ENCODE data around the gene CDK17. TPM values are rescaled to one million over a fixed set of nuclear protein-coding genes. Genes with fewer than 3 reads are reported as not detected.
"Not testable (repeated sequence)": the region's sequence is repeated elsewhere in the genome, so short reads cannot be mapped to it uniquely, and the experiment has no call there.

CDK17 gene
- total RNA-seq, 1 donor from 2014 or later = 132 TPM

DNA sequence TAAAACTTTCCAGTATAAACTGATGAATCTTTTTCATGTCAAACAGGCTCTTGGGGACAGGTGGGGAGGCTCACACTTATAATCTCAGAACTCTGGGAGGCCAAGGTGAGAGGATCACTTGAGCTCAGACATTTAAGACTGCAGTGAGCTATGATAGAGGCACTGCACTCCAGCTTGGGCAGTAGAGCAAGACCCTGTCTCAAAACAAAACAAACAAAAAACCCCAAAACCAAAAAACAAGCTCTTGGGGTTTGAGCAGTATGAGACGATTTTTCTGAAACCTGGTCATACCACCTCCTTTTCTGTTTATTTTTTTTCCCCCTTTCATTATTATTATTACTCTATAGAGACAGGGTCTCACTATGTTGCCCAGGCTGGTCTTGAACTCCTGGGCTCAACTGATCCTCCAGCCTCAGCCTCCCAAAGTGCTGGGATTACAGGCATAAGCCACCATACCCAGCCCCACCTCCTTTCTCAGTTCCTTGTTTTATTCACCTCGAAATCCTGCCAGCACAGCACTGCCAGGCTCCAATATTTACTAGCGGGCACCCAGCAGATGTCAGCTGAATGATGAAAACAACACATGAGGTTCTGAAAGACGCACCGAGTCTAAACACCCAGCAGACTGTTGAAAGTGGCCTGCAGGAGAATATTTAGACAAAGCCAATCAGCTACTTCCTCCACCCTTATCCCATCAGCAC is 19.5 kb upstream of the CDK17 start:
- DNase-seq (ENCODE audit: low spot score in 2 of 2) (no peak), FAIRE-seq (no peak)

DNA sequence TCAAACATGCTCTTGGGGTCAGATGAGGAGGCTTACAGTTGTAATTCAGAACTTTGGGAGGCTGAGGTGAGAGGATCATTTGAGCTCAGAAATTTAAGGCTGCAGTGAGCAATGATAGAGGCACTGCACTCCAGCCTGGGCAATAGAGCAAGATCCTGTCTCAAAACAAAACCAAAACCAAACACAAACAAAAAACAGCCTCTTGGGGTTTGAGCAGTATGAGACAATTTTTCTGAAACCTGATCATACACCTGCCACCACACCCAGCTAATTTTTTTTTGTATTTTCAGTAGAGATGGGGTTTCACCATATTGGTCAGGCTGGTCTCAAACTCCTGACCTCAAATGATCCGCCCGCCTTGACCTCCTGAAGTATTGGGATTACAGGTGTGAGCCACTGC is 17.4 kb upstream of the CDK17 start:
- DNase-seq (ENCODE audit: low spot score in 2 of 2); FAIRE-seq: not testable (repeated sequence)

DNA sequence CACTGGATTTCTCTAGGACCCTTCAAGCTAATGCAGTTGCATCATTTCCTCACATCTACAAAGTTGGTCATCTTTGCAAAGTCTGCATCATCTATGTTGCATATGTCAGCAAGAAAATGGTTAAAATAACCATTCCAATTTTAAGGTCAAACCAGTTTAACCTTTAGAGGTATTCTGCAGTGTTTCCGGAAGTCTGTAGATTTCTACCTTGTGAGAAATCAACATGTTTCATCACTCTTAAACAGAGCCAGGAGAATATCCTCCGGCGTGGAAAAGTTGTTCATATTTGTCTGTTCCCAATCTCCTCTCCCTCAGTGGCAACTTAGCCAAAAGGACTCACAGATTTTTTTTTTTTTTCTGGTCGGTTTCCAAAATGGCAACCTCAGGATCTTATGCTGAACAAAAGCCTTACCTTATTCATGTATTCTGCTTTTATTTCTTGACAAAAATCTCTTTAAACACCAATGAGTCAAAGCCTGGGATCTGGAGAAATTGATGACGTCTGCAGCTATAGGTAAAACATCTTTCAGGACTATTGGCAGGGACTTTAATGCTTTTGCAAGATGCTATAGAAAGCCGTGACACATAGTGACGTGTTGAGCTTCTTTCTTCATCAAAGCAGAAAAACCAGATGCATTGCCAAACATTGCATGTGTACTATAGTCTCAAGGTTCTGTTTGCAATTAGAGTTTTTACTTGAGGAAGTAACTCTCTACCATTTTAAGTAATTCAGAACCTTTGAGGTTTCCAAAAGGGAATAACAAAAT is 16.0 kb upstream of the CDK17 start:
- no peak for FAIRE-seq
- no peak for DNase-seq (ENCODE audit: low spot score in 2 of 2)

DNA sequence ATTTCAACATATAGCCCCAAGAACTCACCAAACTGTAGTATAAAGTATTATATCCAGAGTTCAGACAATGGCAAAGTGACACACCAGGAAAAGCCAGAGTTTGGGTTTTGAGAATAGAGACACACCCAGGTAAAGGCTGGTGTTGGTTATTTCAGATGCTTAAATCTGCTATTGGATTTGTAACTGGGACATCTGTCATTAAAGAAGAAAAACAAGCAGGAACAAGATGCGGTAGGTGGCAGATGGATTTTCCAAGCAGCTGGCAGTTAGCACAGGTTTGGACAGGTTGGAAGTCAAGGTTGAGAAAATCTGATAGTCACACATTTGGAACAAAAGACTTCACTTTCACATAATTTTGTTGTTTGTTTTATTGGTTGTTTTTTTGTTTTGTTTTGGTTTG is 14.4 kb upstream of the CDK17 start:
- FAIRE-seq (no peak), DNase-seq (ENCODE audit: low spot score in 2 of 2) (no peak)

DNA sequence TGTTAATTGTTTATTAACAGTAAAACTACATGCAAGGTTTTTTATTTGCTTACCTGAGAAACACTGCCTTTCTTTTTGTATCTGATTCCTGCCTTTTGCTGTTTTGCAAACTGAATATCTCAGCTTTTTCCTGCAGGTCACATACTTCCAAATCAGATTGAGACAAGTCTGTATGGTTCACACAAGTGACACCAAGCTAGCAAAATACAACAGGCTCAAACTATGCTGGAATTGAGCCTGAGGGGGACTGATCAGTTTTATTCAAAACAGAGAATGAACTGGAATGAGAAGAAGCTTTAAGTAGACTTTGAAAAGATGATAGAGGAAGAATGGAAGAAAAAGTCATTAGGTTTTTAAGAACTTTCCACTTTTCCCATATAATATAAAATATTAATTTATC is 12.2 kb upstream of the CDK17 start:
- FAIRE-seq (no peak), DNase-seq (ENCODE audit: low spot score in 2 of 2) (no peak)

DNA sequence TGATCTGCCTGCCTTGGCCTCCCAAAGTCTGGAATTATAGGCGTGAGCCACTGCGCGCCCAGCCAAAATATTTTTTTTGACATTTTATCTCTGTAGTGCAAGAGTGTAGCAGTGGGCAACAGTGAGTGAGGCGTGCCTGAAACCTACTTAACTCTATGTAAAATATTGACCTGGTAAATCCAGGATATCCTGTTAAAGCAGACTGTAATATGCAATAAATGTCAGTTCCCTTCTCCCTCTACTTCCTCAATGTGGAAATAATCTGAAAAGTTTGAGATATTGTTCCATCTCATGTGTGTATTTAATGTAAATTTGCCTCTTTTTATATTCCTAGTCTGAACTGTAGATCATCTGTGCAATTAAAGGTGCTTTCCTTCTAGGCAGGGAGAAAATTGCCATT is 9.5 kb upstream of the CDK17 start:
- no peak for DNase-seq (ENCODE audit: low spot score in 2 of 2)
- FAIRE-seq = no peak

DNA sequence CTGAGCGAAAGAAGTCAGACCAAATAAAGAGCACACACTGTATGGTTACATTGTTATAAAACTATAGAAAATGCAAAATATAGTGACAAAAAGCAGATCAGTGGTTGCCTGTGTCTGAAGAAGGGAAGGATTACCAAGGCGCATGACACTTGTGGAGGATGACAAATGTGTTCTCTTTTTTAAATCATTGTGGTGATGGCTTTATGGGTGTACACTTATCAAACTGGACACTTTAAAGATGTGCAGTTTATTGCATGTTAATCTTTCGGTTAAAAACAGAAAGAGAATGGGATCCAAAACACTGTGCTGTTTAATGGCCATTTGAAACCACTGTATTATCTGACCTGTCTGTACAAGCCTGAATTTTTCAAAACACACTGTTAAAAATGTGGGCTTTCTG is 8.8 kb upstream of the CDK17 start:
- DNase-seq (ENCODE audit: low spot score in 2 of 2) = no peak
- FAIRE-seq = no peak

DNA sequence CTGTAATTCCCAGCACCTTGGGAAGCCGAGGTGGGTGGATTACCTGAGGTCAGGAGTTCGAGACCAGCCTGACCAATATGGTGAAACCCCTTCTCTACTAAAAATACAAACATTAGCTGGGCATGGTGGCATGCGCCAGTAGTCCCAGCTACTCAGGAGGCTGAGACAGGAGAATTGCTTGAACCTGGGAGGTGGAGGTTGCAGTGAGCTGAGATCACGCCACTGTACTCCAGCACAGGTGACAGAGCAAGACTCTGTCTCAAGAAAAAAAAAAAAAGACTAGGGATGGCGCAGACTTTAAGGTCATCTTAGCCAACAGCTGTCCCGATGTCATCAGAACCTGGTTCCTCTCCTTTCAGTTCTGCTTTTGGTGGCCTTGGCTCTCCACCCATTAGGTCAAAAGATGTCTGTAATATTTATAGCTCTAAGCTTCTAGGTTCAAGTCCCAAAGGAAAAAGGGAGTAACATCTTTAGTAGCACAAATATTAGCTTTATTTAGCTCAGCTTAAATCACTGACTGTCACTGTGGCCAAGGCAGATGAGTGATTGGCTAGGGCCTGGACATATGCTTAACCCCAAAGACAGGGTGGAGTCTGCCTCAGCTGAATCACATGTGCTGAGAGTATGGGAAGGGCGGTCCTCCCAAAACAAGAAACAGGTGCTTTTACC is 7.3 kb upstream of the CDK17 start:
- FAIRE-seq; DNase-seq (ENCODE audit: low spot score in 2 of 2): not testable (repeated sequence)

DNA sequence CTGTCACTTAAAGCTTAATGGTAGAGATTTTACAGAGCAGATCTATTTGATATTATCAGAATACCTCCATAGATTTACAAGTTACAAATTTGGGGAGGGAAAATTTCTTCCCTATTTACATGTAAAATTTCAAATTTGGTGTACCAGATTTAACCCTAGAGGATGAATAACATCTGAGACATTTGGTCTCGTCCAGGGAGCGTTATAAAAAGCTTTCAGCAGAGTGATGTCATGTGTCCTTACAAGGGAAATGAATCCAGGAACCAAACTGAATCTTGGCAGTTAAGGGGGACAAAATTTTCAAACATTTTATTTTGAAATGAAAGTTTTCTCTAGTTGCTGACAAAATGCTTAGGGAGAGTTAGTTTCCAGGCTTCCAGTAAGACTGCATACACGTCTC is 4.5 kb upstream of the CDK17 start:
- DNase-seq (ENCODE audit: low spot score in 2 of 2) = no peak
- FAIRE-seq = no peak

DNA sequence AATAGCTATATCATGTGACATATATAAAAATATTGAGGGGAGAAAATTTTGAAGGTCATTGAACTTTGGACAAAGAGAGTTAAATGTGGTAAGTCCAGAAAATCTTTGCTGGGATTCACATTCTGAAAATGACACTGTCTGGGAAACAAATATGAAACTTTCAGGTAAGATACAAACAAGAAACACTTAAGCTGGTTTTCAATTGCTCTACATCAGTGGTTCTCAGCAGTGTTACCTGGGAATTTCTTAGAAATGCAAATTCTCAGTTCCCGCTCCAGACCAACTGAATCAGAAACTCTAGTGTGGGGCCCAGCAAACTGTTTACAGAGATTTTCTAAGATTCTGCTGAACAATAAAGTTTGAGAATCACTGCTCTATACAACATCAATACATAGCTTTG is 3.6 kb upstream of the CDK17 start:
- DNase-seq (ENCODE audit: low spot score in 2 of 2) (no peak), FAIRE-seq (no peak)

DNA sequence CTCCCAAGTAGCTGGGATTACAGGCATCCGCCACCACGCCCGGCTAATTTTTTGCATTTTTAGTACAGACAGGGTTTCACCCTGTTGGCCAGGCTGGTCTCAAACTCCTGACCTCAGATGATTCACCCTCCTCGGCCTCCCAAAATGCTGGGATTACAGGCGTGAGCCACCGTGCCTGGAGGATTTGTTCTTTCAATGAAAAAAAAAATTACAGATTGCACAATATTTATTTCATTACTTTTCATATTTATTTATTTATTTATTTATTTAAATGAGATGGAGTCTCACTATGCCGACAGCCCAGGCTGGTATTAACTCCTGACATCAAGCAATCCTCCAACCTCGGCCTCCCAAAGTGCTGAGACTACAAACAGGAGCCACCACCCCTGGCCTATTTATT is 2.3 kb upstream of the CDK17 start:
- FAIRE-seq; DNase-seq (ENCODE audit: low spot score in 2 of 2): not testable (repeated sequence)

DNA sequence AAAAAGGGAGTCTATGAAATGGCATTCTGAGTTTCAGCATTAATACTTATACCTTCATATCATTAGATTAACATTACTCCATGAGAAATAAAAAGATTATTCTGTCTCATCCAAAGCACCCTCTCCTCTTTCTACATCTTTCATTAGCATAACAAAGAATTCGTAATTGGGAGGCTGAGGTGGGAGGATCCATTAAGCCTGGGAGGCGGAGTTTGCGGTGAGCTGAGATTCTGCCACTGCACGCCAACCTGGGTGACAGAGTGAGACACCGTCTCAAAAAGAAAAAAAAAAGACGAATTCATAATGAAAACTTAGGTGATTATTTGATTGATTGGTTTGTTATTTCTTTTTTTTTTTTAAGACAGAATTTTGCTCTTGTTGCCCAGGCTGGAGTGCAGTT is 1.8 kb upstream of the CDK17 start:
- no peak for DNase-seq (ENCODE audit: low spot score in 2 of 2)
- FAIRE-seq = no peak

DNA sequence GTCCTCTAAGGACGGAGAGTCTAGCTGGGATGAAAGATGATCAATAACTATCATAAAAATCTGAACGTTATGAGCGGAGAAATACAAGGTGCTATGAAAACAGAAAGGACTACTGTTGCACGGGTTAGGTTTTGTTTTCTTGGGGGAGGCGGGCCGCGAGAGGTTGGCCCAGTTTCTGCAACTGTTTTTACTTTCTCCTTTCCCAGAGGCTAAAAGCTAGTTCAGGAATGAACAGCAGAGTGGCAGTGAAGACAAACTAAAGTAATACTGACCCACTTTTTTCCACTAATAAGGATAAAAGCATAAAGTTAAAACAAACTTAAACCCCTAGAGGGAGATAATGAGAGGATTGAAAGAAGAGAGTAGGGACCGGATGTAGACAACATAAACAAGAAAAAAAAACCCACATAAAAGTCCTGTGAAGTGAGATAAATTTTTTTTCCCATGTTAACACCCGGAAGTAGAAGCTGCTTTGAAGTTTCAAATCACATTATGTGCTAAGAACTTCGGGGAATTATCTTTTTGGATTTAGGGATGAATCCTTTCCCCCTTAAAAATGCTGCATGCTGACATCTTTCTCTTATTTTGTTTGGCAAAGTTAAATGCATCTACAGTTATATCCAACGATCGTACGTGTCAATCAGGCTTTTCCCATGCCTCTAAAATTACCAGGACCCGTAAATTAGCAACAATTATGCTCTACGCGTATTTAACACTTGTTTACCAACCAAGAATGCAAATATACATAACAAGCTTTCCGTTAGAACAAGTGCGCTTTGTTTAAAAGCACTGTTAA is 1.0 kb upstream of the CDK17 start:
- FAIRE-seq (no peak), DNase-seq (ENCODE audit: low spot score in 2 of 2) (peak; percentile 40 to 45)

DNA sequence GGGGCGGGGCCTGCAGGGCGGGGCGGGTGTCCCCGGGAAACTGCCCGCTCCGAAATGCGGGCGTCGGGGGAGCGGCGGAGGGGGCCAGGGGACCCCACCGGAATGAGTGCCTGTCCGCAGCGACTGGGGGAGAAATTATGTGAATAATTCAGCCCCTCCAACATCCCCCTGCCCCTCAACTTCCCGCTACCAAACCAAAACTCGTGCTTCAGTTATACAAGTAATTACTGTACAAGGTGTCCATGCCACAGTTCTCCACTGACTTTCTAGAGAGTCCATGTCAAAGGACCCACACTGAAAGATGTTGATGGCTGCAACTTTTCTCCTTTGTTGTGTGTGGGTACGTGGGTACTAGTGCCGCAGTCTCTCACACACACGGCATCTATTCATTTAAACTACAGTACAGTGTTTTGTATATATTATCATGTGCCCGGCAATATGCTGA is 414 bp upstream of the CDK17 start:
- no peak for FAIRE-seq

DNA sequence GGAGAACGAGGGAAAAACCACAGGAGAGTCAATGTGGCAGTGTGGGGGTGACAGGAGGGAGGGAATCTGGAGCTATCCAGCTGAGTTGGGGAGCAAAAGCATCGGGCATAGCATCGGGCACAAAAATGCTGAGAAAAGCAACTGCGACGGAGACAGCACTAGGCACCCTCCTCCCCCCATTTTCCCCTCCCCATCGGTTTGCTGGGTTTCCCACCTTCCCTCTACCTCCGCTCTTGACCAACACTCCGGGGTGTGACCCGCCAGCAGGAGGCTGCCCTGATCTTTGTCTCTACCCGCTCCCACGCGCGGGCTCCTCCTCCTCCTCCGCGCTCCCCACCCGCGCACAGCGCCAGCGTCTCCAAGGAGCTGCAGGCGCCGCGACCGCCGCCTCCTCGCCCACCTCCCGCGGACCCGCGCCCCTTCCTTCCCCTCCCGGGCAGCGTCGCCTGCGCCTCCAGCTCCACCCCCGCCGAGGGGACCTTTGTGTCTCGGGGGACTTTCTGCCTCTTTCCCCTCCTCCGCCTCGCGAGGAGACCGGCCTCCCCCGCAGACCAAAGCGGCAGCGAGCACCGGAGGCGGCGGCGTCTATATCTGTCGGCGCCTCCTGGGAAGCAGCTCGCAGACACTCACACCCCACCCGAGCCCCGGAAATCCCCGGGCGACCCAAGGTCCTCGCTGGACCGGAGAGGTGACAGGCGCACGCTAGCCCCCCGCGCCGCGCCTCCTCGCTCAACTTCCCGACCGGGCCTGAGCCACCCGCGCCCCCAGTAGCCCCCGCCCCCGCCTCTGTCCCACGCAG is 920 bp downstream of the CDK17 start:
- FAIRE-seq = no peak
- peak; percentile 63 to 64 for DNase-seq (ENCODE audit: low spot score in 2 of 2)

More for the DNA sequence above, 414 bp upstream of the CDK17 start:
- DNase-seq (ENCODE audit: low spot score in 2 of 2) = peak in 1 of 2 donors; percentile 44

DNA sequence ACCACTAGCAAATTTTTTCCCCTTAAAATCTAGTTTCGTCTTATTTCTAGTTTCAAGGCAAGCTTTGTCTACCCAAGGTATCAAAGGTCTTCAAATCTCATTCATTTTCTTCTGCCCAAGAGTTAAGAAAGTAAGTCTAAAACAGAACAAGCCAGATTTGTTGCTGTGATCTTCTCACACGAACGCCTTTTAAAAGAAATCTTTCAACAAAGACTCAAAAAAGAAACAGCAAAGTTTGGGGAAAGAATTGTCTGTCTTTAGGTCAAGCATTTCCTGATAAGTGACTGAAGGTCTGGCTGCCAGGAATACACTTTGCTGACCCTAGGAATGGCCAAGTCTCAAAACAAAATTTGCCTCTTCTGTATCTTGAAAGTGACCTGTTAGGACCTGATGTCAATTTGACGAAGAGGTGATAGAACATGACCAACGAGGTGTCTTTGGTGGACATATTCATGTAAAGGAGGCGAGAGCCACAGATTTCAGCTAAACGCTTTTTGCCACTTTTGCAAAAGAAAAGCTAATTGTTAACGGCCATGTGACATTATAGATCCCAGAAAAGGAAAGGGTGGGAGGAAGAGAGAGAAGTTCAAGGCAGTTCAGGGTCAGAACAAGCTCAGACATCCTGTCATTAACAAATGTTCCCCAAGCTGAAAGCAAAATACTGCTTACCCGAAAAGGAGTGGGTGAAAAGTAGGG is 1.7 kb downstream of the CDK17 start:
- FAIRE-seq (no peak), DNase-seq (ENCODE audit: low spot score in 2 of 2) (peak in 1 of 2 donors; percentile 41)

DNA sequence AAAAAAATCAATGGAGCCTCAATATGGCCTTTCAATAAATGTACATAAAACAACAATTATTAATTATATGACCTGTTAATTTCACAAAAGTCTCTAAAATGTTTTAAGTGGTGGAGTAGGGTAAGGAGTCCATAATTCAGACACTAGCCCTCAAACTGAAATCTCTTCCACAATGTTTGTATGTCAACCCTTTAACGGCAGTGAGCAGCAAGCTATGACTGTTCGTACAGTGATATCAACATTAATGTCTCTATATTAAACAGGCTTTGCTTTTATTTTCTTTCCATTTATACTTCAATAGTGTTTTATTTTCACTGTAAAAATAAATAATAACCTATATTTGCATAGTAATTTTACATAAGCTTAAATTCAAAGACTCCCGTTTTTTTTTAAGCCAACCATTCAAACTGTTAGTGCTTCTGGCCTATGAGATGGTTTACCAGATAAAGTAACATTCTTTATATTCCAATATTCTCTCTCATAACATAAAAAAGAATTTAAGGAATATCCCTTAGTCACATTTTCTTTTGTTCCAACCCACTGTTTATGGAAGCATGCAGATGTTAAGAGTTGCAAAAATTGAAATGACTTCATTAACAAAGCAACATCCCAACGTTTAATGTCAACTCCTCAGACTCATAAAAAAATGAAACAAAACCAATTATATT is 2.3 kb downstream of the CDK17 start:
- FAIRE-seq (no peak), DNase-seq (ENCODE audit: low spot score in 2 of 2) (no peak)

DNA sequence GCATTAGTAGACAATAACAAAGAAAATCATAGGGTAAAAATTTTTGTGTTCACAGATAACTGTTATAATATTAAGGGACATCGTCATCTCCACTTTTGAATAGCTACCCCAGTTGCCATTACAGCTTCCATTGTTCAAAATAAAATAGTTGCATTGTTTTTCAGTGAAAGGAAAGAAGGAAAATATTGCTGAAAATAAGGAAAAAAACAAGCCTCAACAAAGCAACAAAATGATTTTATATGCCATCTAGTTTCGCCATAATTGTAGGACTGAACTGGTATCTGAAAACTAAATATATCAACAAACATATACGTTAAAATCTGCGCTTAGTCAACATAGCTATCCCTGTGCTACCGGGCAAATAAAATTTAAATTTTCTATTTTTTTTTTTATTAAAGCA is 3.3 kb downstream of the CDK17 start:
- no peak for FAIRE-seq
- DNase-seq (ENCODE audit: low spot score in 2 of 2) = no peak

DNA sequence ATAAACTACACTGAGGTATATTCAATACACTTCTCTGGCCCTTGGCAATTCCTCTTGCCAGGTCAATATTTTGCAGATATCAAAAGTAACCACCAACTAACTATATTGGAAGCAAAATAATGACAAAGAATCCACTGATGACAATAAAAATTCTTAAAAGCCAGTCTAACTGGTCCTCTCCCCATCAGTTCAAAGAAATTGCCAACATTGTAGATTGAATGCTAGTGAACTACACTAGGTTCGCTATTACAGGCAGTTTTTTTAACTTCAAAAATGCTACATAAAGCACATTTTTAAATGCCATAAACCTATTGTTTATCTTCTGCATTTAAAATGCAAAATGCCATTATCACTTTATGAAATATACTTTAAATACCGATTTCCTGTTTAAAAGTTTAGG is 4.0 kb downstream of the CDK17 start:
- FAIRE-seq = no peak
- DNase-seq (ENCODE audit: low spot score in 2 of 2) = no peak
